T-helper 1 cell treated with Interleukin-12 subunit alpha and Interleukin-12 subunit beta and Interleukin-4 antibody, amounts not matched to agents 30 μg/mL and 1 μg/mL, for 36 hours (primary cell): ENCODE results near the gene PRKG1.

ENCODE experiments used
- H3K27ac Mint-ChIP-seq: one replicate; pipeline ENCODE4 v1.8.0; 2021; ENCODE audit warnings: mild to moderate bottlenecking, mixed read lengths
- H3K27me3 Mint-ChIP-seq: one replicate; pipeline ENCODE4 v1.8.0; 2021; ENCODE audit warnings: low read depth, mixed read lengths
- H3K36me3 Mint-ChIP-seq: one replicate; pipeline ENCODE4 v1.8.0; 2021; ENCODE audit warnings: low read depth, mixed read lengths
- H3K4me1 Mint-ChIP-seq: one replicate; pipeline ENCODE4 v1.8.0; 2021; ENCODE audit warnings: low read depth, mixed read lengths
- H3K4me3 Mint-ChIP-seq: one replicate; pipeline ENCODE4 v1.8.0; 2021; ENCODE audit warnings: mild to moderate bottlenecking, moderate library complexity, mixed read lengths
- H3K9me3 Mint-ChIP-seq: one replicate; pipeline ENCODE4 v1.8.0; 2021; ENCODE audit warnings: mixed read lengths

Gene PRKG1

DNA sequence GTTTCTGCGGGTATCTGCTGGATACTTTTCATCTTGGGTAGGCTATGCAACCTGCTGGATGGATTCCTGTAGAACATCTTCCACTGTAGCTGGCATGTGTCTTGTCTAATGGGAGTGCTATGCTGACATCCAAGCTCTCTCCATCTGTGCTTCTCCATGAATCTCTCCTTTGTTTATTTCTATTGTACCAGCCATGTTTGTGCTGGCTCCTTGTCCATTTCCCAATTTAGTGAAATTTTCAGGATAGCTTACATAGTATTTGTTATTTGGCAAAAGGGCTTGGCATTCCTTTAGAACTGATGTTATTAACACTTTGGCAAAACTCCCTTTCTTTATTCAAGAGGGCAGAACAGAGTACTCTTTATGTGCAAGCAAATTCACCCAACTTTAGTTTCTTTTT, 427.1 kb downstream of the PRKG1 start:
- H3K9me3 Mint-ChIP-seq = no peaks in the 10 kb centered on the region
- H3K4me1 Mint-ChIP-seq = no peaks in the 10 kb centered on the region
- no peak overlapping the region for H3K4me3 Mint-ChIP-seq
- no peaks in the 10 kb centered on the region for H3K36me3 Mint-ChIP-seq
- no peaks in the 10 kb centered on the region for H3K27me3 Mint-ChIP-seq
- H3K27ac Mint-ChIP-seq = no peak overlapping the region

DNA sequence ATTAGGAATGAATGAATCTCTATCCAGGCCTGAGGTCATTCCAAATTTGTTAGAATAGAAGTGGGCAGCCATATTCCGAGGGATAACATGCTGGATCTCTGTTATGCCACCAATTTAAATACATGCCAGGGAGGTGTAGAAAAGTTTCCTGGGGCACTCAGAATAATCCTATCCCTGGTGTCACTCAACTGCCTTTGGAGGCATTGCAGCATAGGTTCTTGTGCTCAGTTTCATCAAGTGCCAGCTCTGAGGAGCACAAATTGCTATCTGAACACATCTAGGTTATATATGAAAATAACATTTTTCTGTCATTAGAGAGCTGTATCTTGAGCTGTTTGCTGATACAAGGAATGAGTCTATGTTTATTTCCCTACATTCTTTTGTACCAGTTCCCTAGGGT, 427.8 kb downstream of the PRKG1 start:
- H3K27me3 Mint-ChIP-seq = no peaks in the 10 kb centered on the region
- H3K36me3 Mint-ChIP-seq = no peaks in the 10 kb centered on the region

DNA sequence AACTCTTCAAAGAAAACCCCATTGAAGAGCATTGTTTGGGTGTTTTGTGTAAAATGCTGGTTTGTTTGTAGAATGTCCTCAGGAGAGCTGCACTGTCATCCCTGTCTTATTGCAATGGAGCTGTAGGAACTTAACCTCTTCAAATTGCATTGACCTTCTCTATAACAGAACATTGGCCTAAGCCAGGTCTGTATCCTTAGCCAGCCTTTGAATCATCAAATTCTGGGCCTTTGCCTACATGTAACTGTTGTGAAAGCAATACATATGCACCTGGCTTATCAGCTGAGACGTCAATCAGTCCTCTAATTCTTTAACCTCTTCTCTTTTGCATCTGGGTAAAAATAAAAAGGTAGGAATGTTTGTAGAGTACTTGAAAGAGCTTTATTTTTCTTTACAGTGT, 429.1 kb downstream of the PRKG1 start:
- Mint-ChIP-seq H3K27ac (no peak overlapping the region), H3K36me3 (no peaks in the 10 kb centered on the region), H3K9me3 (no peaks in the 10 kb centered on the region), H3K4me3 (no peak overlapping the region), H3K27me3 (no peaks in the 10 kb centered on the region), H3K4me1 (no peaks in the 10 kb centered on the region)

More for the DNA sequence above, 427.8 kb downstream of the PRKG1 start:
- H3K4me3 Mint-ChIP-seq = no peak overlapping the region
- H3K27ac Mint-ChIP-seq = no peak overlapping the region
- H3K4me1 Mint-ChIP-seq = no peaks in the 10 kb centered on the region
- no peaks in the 10 kb centered on the region for H3K9me3 Mint-ChIP-seq

DNA sequence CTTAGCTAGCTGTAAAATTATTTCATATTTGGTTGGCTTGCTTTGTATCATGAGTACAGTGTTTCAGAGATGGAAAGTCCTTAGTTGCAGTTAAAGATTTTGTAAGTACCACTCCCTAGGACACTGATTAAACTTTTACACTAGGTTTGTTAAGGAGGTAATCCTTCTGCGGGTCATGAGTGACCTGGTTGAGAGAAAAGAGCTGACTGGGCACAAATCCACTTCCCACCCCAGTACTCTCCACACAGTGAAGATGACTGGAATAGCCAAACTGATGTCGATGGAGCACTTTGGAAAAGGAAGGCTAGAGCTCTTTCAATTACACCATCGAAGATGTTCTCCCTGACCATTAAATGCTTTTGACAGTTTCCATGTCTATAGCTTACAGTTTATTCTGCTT, 433.2 kb downstream of the PRKG1 start:
- H3K4me3 Mint-ChIP-seq = no peak overlapping the region
- H3K36me3 Mint-ChIP-seq = no peaks in the 10 kb centered on the region
- H3K27me3 Mint-ChIP-seq = no peaks in the 10 kb centered on the region
- no peaks in the 10 kb centered on the region for H3K9me3 Mint-ChIP-seq
- H3K4me1 Mint-ChIP-seq = no peaks in the 10 kb centered on the region
- H3K27ac Mint-ChIP-seq = no peak overlapping the region

DNA sequence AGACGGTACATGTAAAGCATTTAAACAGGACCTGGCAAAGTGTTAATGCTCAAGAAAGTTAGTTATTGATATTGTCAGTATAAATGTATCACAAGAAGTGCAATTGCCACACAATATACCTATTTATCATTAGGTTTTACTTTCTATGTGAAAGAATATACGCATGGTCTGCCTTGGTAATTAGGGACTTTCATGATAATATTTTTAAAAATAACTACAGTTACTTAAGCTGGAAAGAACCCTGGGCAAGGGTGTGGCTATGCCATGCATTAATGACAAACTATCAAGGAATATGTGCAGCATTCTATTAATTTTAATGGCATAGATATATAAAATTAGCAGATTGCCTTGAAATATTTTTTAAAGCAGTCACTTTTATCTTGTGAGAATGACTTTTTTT, 433.9 kb downstream of the PRKG1 start:
- Mint-ChIP-seq H3K27ac (no peak overlapping the region), H3K27me3 (no peaks in the 10 kb centered on the region)

DNA sequence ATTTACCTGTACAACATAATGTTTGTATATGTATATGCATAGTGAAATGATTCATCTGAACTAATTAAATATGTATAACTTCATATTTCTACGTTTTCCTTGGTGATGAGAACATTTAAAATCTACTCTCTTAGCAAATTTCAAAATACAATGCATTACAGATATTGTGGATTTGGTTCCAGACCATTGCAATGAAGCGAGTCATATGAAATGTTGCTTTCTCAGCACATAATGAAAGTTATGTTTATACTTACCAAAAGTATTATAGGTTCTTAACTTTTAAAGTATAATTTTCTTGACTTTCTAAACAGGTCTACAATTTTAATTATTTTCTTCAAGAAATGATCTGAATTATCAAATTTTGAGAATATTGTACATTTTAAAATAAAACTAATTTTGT, 435.9 kb downstream of the PRKG1 start:
- no peaks in the 10 kb centered on the region for H3K9me3 Mint-ChIP-seq
- H3K36me3 Mint-ChIP-seq = no peaks in the 10 kb centered on the region
- no peak overlapping the region for H3K27ac Mint-ChIP-seq
- H3K27me3 Mint-ChIP-seq = no peaks in the 10 kb centered on the region
- no peaks in the 10 kb centered on the region for H3K4me1 Mint-ChIP-seq
- H3K4me3 Mint-ChIP-seq = no peak overlapping the region

More for the DNA sequence above, 433.9 kb downstream of the PRKG1 start:
- Mint-ChIP-seq H3K9me3 (no peaks in the 10 kb centered on the region), H3K36me3 (no peaks in the 10 kb centered on the region), H3K4me1 (no peaks in the 10 kb centered on the region), H3K4me3 (no peak overlapping the region)

DNA sequence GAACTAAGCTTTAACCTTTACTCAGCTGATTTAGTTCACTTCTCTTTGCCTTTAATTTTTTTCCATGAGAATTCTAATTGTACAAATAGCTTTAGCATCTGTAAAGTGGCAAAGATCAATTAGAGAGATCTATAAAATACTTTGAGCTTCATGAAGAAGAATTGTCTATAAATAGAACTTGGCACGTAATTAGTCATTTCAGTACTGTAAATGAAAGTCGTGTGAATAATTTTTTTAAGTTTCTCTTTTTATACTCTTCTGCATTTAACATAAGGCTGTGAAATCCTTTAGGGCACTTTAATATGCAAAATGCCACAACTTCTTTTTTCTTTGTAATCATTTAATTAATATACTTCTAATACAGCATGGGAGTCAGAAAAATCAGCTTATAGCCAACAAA, 447.3 kb downstream of the PRKG1 start:
- Mint-ChIP-seq H3K27ac (no peak overlapping the region), H3K4me3 (no peak overlapping the region), H3K4me1 (no peaks in the 10 kb centered on the region), H3K9me3 (no peaks in the 10 kb centered on the region), H3K36me3 (no peaks in the 10 kb centered on the region), H3K27me3 (peaks cover 3% of the 10 kb centered on the region)

DNA sequence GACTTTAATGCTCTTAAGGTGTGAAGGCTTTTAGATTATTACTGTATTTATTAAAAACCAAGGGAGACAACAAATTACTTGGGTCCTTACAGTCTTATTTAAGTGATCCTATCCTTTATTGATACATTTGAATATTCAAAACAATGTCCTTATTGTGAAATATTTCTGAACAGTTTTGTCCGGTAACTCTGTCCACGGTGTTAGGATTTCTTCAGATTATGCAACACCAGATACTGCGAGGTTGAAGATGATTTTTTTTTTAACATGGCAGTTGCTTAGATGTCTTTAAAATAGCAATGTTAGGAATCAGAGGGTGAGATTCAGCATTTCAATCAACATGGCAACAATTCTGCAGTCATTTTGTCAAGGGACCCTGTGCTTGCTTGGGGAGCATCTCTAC, 448.6 kb downstream of the PRKG1 start:
- Mint-ChIP-seq H3K27ac (no peak overlapping the region), H3K27me3 (peaks cover 3% of the 10 kb centered on the region), H3K4me1 (no peaks in the 10 kb centered on the region), H3K36me3 (no peaks in the 10 kb centered on the region), H3K9me3 (no peaks in the 10 kb centered on the region), H3K4me3 (no peak overlapping the region)

DNA sequence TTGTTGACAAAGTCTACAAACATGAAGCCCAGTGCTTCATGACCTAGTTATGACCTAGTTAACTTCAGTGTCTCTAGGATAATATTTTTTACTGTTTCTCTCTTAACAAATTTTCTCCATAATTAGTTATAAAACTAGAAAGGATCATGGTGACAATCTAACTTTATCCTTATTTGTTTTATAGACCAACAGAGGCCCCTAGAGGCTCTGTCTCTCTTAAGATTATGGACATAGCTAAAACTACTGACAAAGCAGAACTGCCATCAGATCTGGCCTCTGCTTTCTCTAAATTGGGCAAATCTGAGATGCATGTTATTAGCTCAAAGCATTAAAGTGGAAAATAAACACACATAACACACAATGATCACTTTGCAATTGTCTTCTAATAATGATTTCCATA, 449.2 kb downstream of the PRKG1 start:
- H3K4me3 Mint-ChIP-seq = no peak overlapping the region
- H3K4me1 Mint-ChIP-seq = no peaks in the 10 kb centered on the region
- peaks cover 3% of the 10 kb centered on the region for H3K27me3 Mint-ChIP-seq
- H3K9me3 Mint-ChIP-seq = no peaks in the 10 kb centered on the region
- H3K36me3 Mint-ChIP-seq = no peaks in the 10 kb centered on the region
- H3K27ac Mint-ChIP-seq = no peak overlapping the region

DNA sequence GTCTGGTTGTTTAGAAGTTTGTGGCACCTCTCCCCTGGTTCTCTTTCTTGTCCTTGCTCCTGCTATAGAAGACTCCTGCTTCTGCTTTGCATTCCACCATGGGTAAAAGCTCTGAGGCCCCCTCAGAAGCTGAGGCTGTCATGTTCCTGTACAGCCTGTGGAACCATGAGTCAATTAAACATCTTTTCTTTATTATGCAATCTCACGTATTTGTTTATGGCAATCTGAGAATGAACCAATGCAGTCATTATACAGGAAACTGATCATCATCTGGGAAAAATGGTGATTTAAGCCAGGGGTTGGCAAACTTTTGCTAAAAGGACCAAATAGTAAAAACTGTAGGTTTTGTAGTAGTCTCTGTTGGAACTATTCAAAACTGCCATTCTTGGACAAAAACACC, 449.8 kb downstream of the PRKG1 start:
- H3K36me3 Mint-ChIP-seq = no peaks in the 10 kb centered on the region
- H3K9me3 Mint-ChIP-seq = no peaks in the 10 kb centered on the region
- peaks cover 3% of the 10 kb centered on the region for H3K27me3 Mint-ChIP-seq
- no peak overlapping the region for H3K4me3 Mint-ChIP-seq
- no peak overlapping the region for H3K27ac Mint-ChIP-seq
- H3K4me1 Mint-ChIP-seq = no peaks in the 10 kb centered on the region

DNA sequence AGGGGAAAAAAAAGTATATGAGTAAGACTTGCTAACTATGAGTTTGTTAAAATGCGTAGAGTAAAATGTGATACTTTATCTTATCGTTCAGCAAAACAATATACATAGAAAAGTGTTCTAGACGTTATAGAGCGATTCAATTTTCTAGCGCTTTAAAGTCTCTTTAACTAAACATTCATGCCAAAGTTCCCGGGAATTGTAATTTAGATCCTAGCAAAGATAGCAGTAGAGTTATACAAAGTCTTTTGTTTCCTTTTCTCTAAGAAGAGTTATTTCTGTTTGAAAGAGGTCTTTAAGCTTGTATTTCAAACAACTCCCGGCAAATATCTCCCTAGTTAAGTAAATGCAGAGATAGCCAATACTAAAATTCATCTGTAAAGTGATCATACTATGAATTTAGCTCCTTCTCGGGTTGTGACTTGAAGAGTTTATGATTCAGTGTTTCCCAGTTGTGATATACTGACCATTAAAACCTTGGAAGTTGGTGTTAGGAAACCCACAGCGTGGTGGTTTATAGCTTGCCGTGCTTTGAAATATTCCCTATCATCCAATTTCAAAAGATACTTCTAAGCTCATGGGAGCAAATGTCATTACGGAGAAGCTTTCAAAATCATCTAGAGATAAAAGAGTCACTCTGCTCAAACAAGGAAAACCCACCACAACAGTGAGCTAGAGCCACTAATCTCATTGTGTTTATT, 453.4 kb downstream of the PRKG1 start:
- Mint-ChIP-seq H3K4me3 (no peak overlapping the region), H3K36me3 (no peaks in the 10 kb centered on the region), H3K27me3 (peaks cover 3% of the 10 kb centered on the region), H3K4me1 (no peaks in the 10 kb centered on the region), H3K9me3 (no peaks in the 10 kb centered on the region), H3K27ac (no peak overlapping the region)

DNA sequence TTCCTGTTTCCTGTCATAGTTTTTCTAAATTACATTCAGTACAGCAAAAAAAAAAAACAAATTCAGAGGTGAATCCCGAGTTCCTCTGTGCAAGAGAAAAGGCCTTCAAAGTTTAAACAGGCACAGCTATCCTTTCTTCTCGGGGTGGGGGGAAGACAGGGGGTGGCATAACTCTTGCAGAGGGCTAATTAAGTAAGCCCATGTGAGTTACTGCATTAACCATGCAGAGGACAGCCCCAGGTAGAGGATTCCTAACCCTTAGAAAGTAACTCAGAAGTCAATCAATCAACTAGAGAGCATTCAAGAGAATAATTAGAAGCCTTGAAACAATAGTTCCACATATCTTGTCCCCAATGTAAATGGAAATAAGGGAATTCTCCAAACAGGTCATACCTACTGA, 454.2 kb downstream of the PRKG1 start:
- Mint-ChIP-seq H3K36me3 (no peaks in the 10 kb centered on the region), H3K27ac (no peak overlapping the region), H3K4me1 (no peaks in the 10 kb centered on the region), H3K27me3 (peaks cover 3% of the 10 kb centered on the region), H3K9me3 (no peaks in the 10 kb centered on the region), H3K4me3 (no peak overlapping the region)

DNA sequence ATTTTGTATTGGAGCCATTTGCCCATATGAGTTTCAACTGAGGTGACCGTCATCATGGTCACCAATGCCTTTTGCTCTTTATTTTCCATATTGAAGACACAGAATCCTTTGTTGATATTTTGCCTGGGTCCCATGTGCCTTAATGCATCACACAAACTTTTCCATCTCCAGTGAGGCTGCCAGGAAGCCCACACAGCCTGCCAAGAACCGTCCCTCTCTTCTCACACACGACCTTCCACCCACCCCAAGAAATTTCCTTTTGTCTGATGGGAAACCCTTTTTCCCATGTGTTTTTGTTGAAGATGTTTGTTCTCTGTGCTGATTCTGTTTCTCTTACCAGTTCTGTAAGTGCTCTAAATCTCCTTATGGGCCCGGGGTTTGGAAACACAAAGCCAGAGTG, 456.3 kb downstream of the PRKG1 start:
- Mint-ChIP-seq H3K4me3 (no peak overlapping the region), H3K27ac (no peak overlapping the region), H3K36me3 (no peaks in the 10 kb centered on the region), H3K9me3 (no peaks in the 10 kb centered on the region), H3K27me3 (no peaks in the 10 kb centered on the region), H3K4me1 (no peaks in the 10 kb centered on the region)

DNA sequence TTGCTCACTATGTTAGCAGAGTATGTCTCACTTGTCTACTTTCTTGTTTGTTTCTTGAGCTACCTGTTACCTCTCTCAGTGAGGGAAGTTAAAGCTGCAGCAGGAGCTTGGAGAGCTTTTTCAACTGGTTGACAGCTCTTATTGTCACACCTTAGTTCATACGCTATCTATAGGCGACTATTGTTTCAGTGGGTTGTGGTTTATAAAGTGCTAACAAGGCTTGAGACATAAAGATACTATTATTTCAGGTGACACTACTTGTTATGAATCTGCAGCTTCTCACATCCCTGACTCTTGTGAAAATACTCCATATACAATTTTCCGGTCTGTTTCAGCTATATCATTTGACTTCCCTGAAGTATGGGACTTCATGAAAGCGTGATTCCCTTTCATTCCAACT, 457.8 kb downstream of the PRKG1 start:
- H3K4me3 Mint-ChIP-seq = no peak overlapping the region
- no peak overlapping the region for H3K27ac Mint-ChIP-seq
- H3K9me3 Mint-ChIP-seq = no peaks in the 10 kb centered on the region
- H3K4me1 Mint-ChIP-seq = no peaks in the 10 kb centered on the region
- H3K27me3 Mint-ChIP-seq = no peaks in the 10 kb centered on the region
- H3K36me3 Mint-ChIP-seq = no peaks in the 10 kb centered on the region

DNA sequence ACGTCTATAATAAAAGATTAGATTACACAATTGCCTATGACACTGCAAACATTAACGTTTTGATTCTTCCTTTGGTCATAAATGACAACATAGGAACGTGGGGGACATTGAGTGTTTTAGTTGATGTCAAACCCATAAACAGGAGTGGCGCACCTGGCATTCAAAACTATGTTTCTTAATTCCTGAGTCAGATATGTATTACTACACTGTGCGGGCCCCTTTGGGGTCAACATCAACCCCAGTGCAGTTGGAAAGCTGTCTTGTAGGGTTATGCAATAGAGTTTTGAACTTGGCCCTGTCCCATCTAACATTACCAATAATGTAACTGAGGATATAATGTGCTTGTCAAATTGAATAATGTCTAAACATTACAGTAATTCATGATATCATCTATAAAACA, 468.6 kb downstream of the PRKG1 start:
- H3K27ac Mint-ChIP-seq = no peak overlapping the region

DNA sequence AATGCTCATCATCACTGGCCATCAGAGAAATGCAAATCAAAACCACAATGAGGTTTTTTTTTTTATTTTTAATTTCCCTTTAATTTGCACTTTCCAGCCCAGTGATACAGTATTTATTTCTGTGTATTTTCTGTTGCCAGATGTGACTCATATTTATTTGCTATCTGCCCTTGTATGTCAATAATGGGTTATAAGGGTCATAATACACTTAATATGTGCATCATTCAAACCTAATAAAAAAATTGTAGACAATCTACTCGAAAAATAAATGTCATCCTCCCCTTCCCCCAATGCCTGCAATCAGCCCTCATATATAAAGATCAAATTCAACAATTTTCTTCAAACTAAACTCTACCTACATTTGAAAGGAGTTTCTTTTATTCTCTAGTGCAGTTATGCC, 470.6 kb downstream of the PRKG1 start:
- Mint-ChIP-seq H3K27ac (no peak overlapping the region), H3K4me1 (no peaks in the 10 kb centered on the region), H3K9me3 (no peaks in the 10 kb centered on the region), H3K4me3 (no peak overlapping the region), H3K36me3 (no peaks in the 10 kb centered on the region), H3K27me3 (no peaks in the 10 kb centered on the region)

More for the DNA sequence above, 468.6 kb downstream of the PRKG1 start:
- Mint-ChIP-seq H3K4me1 (no peaks in the 10 kb centered on the region), H3K4me3 (no peak overlapping the region), H3K27me3 (no peaks in the 10 kb centered on the region), H3K9me3 (no peaks in the 10 kb centered on the region), H3K36me3 (no peaks in the 10 kb centered on the region)
